ENCODE measurements around the gene MVB12B. TPM values are rescaled to one million over a fixed set of nuclear protein-coding genes. Genes with fewer than 3 reads are reported as not detected.

The MVB12B gene
- total and polyA plus RNA-seq, 4 experiments from 2014 or later: 0.30 to 6.5 (median 4.9) TPM

DNA sequence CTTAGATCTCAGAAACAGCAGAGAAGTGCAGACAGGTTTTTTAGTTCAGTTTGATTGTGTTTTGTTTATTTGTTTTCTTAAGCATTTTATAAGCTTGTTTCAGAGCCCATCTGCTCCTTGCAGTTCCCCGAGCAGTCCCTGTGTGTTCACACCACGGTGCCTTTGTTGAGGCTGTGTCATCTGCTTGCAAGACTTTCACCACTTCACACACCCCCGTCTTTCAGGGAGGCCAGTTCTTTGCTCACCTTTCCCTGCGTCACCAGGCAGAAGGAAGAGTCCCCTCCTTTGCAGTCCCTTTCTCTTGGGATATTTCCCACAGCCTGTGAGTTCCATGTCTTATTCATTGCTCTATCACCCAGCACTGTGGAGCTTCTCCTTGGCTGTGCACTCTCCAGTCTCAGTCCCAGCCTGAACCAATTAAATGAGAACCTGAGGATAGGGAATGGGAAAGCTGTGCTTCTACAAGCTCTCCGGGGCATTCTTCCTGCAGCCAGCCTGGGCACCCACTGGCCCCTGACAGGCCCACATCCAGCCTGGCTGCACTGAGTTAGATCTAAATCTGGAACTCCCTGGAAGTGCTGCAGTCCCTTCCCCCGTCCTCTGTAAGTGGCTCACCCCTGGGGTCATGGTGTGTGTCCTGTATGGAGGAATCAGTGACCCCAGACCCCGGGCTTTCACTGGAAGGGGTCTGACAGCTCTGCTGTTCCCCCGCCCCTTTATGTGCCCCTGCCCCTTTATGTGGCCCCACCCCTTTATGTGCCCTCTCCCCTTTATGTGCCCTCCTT is 5.5 kb downstream of the MVB12B start:
- ChIA-PET CTCF (ENCODE audit: partially characterized antibody) (interaction anchor here (1.1 to 1.6 kb wide), 2 partner anchors 14 to 64 kb away, joined by 3 read pairs; no protein-coding TSS in a partner anchor), POLR2A (ENCODE audit: partially characterized antibody) (no interaction called here)
- H3K9me3 Mint-ChIP-seq: no peaks in the 10 kb centered on the region
- H3K27ac Mint-ChIP-seq: peak overlapping the region in 2 of 7 donors; percentile 5 to 41
- no peaks in the 10 kb centered on the region for H3K27me3 Mint-ChIP-seq
- H3K9me3 ChIP-seq (ENCODE audit: control insufficient read depth in 1 of 2, low read length in 2 of 2): no peaks in the 10 kb centered on the region
- no peak overlapping the region for H3K27ac ChIP-seq (ENCODE audit: low read depth, low read length)
- intact Hi-C loops (cut with micrococcal nuclease): no loop called here
- DNase-seq: no peak
- no peak overlapping the region for H3K4me3 ChIP-seq (ENCODE audit: low read length in 2 of 2)
- H3K36me3 ChIP-seq (ENCODE audit: insufficient read depth, low read length): no peaks in the 10 kb centered on the region
- H3K36me3 Mint-ChIP-seq: no peaks in the 10 kb centered on the region
- peaks cover 25 to 52% (median 38%) of the 10 kb centered on the region in 4 donors for H3K4me1 Mint-ChIP-seq
- no peaks in the 10 kb centered on the region for H3K27me3 ChIP-seq (ENCODE audit: insufficient read depth, low read length)
- peaks cover 29% of the 10 kb centered on the region for H3K4me1 ChIP-seq (ENCODE audit: insufficient read depth, low read length)
- peak overlapping the region in 1 of 8 donors; percentile 46 for H3K4me3 Mint-ChIP-seq

DNA sequence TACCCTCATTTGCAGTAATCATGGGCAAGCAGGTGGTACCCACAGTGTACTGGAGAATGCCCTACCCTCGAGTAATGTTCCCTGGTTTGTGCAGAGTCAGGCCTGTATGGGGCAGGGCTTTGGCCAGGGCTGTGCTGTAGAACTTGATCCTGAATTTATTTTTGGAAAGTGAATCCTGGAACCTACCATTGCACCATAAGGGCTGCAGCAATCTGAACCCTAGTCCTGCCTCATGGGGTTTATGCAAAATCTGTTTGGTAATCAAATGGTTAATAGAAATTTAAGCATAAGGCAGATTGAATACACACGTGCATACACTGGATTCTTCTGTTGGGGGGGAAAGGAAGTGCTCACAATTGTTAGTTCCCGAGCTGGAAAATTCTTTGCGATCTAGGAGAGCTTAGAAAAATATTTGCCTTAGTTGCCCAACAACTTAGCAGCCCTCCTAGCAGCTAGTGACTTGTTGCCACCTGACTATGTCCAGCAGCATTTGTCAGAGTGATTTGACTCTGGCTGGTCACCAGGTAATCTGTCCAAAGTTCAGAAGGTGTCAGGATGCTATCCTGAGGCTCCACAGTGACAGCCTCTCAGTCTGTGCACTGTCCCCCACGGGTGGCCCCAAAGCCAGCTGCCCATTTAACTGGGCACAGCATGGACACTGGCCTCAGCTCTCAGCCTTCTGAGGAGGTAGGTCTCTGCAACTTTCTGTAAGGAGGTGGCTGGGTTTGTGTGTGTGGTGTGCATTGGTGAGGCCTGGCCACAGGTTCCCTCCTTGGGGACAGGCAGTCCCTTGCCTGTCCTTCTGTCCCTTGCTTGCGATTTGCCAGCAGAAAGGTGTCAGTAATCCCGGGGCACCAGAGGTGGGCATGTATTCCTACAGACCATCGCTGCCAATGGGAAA is 8.3 kb downstream of the MVB12B start:
- Histone ChIP-seq H3K36me3 (ENCODE audit: insufficient read depth, low read length) (no peaks in the 10 kb centered on the region), H3K27ac (ENCODE audit: low read depth, low read length) (no peak overlapping the region), H3K4me3 (ENCODE audit: low read length in 2 of 2) (no peak overlapping the region), H3K9me3 (ENCODE audit: control insufficient read depth in 1 of 2, low read length in 2 of 2) (no peaks in the 10 kb centered on the region), H3K4me1 (ENCODE audit: insufficient read depth, low read length) (peaks cover 4% of the 10 kb centered on the region), H3K27me3 (ENCODE audit: insufficient read depth, low read length) (no peaks in the 10 kb centered on the region)
- H3K27ac Mint-ChIP-seq: no peak overlapping the region
- peaks cover 0 to 3% of the 10 kb centered on the region in 2 donors for H3K36me3 Mint-ChIP-seq
- H3K4me1 Mint-ChIP-seq: peaks cover 5 to 42% (median 20%) of the 10 kb centered on the region in 4 donors
- intact Hi-C loops (cut with micrococcal nuclease): no loop called here
- H3K4me3 Mint-ChIP-seq: no peak overlapping the region
- H3K9me3 Mint-ChIP-seq: no peaks in the 10 kb centered on the region
- ChIA-PET CTCF (ENCODE audit: partially characterized antibody) (no interaction called here), POLR2A (ENCODE audit: partially characterized antibody) (no interaction called here)
- no peak for DNase-seq
- no peaks in the 10 kb centered on the region for H3K27me3 Mint-ChIP-seq

DNA sequence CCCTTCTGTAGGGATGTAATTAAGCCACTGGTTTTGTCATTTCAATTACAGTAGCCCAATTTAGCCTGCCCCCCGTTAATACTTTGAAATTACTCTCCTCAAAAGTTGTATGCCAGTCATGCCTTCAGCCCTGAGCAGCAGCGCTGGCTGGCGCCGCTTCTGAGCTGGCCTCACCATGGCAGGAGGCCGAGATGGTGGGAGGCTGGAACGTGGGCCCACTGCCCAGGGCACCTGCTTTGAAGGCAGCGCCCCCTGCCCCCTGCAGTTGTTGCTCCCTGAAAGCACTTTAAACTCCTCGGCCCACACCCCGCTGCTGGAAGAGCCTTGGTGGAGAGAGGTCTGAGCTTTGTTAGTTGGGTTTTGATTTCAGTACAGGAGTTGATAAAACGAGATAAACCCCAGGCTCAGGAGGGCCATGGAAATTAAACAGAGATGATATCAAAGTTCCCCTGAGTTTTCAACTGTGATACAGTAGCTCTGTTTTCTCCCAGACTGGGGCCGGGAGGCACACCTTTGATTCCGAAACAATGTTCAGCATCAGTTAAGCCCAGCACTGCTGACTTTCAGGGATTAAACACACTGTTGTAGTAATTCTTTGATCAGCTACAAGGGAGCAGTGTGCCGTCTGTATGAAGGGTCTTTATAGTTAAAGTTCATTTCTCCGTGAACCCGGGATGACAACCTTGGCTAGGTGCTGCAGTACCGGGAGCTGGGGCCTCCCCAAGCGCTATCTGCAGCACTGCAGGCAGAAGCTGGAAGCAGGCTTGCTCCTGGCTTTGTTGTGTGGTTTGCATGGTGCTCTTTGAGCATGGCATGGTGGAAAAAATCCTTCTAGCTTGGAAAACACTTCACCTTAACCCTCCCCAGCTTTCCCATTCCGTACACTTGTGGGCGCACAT is 9.5 kb downstream of the MVB12B start:
- H3K36me3 ChIP-seq (ENCODE audit: insufficient read depth, low read length): no peaks in the 10 kb centered on the region
- CTCF ChIA-PET (ENCODE audit: partially characterized antibody): interaction anchor here (1.1 to 1.9 kb wide), 2 partner anchors 9 to 63 kb away, joined by 3 to 8 read pairs; partner anchors contain the start of gene MVB12B
- H3K27ac ChIP-seq (ENCODE audit: low read depth, low read length): no peak overlapping the region
- no peak overlapping the region for H3K4me3 ChIP-seq (ENCODE audit: low read length in 2 of 2)
- H3K4me1 ChIP-seq (ENCODE audit: insufficient read depth, low read length): no peaks in the 10 kb centered on the region
- Mint-ChIP-seq H3K4me1 (peaks cover 0 to 33% (median 11%) of the 10 kb centered on the region in 4 donors), H3K27me3 (no peaks in the 10 kb centered on the region), H3K36me3 (peaks cover 2 to 4% of the 10 kb centered on the region in 2 donors), H3K27ac (peak overlapping the region in 1 of 7 donors; percentile 41), H3K9me3 (no peaks in the 10 kb centered on the region), H3K4me3 (no peak overlapping the region)
- intact Hi-C loops (cut with micrococcal nuclease): no loop called here
- no peaks in the 10 kb centered on the region for H3K9me3 ChIP-seq (ENCODE audit: control insufficient read depth in 1 of 2, low read length in 2 of 2)
- DNase-seq: no peak
- POLR2A ChIA-PET (ENCODE audit: partially characterized antibody): interaction anchor here (0.9 kb wide), 1 partner anchor 9 kb away, joined by 3 read pairs; the partner anchor contains the start of gene MVB12B
- no peaks in the 10 kb centered on the region for H3K27me3 ChIP-seq (ENCODE audit: insufficient read depth, low read length)

DNA sequence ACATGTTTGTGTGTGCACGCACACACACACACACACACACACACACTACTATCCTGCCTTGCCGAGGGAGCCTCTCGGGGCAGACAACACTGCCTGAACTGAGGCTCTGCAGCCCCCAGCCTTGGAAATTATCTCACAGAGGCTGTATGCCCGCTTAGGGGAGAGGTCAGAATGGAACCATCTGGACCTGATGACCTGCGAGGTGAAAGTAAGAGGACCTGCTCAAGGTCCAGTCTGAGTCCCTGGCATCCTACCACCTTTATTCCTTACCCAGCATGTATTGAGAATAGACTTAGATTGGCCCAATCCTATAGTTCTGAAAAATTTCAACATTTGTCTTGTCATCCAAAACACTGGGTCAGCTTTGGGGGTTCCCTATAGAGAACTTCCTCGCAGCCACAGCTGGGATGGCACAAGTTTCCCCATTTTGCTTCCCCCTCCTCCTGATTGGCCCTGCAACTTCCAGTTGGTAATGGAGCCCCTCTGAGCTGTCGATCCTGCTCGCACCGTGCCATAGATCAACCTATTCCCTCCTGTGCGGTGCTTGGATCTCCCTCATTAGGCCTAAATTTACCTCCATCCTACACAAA is 10.2 kb downstream of the MVB12B start:
- no peaks in the 10 kb centered on the region for H3K9me3 ChIP-seq (ENCODE audit: control insufficient read depth in 1 of 2, low read length in 2 of 2)
- ChIA-PET POLR2A (ENCODE audit: partially characterized antibody) (interaction anchor here (0.9 kb wide), 1 partner anchor 10 kb away, joined by 3 read pairs; the partner anchor contains the start of gene MVB12B), CTCF (ENCODE audit: partially characterized antibody) (interaction anchor here (1.1 to 1.9 kb wide), 2 partner anchors 10 to 62 kb away, joined by 3 to 8 read pairs; partner anchors contain the start of gene MVB12B)
- H3K27ac Mint-ChIP-seq: peak overlapping the region in 1 of 7 donors; percentile 41
- H3K36me3 ChIP-seq (ENCODE audit: insufficient read depth, low read length): no peaks in the 10 kb centered on the region
- H3K4me3 Mint-ChIP-seq: no peak overlapping the region
- no peaks in the 10 kb centered on the region for H3K4me1 ChIP-seq (ENCODE audit: insufficient read depth, low read length)
- no peak for DNase-seq
- intact Hi-C loops (cut with micrococcal nuclease): no loop called here
- H3K4me1 Mint-ChIP-seq: peaks cover 0 to 29% (median 11%) of the 10 kb centered on the region in 4 donors
- H3K27me3 ChIP-seq (ENCODE audit: insufficient read depth, low read length): no peaks in the 10 kb centered on the region
- H3K9me3 Mint-ChIP-seq: no peaks in the 10 kb centered on the region
- H3K27ac ChIP-seq (ENCODE audit: low read depth, low read length): no peak overlapping the region
- no peaks in the 10 kb centered on the region for H3K27me3 Mint-ChIP-seq
- peaks cover 4 to 5% of the 10 kb centered on the region in 2 donors for H3K36me3 Mint-ChIP-seq
- H3K4me3 ChIP-seq (ENCODE audit: low read length in 2 of 2): no peak overlapping the region

DNA sequence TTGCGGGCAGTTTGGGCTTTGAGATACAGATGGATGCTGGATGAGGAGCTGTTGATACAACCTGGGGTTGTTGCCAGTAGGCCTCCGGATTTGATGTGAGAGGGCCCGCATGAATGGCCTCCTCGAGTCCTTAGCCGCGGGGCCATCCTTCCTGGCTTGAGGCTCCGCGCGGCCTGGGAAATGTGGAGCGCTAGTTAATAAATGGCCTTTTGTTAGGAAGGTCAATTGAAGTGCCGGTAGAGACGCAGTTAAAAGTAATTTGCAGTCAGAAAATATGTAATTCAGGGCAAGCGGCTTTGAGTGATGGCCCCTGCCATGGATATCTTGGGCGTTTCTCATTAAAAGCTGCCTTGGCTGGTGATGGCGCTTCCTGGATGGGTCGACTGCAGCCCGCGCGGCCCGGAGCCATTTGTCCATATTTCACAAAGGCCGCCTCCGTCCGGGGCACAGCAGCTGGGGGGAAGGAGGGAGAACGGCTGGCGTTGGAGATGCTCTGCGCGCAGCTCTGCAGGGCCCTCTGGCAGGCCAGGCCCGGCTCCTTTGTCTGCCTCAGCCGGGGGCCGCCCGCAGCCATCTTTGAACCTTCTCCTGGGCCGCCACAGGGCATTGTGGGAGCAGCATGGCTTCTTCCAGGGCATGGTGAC is 11.2 kb downstream of the MVB12B start:
- no peaks in the 10 kb centered on the region for H3K36me3 ChIP-seq (ENCODE audit: insufficient read depth, low read length)
- H3K27ac Mint-ChIP-seq: peak overlapping the region in 1 of 7 donors; percentile 30
- no peaks in the 10 kb centered on the region for H3K27me3 ChIP-seq (ENCODE audit: insufficient read depth, low read length)
- H3K27me3 Mint-ChIP-seq: no peaks in the 10 kb centered on the region
- peaks cover 0 to 23% (median 8%) of the 10 kb centered on the region in 4 donors for H3K4me1 Mint-ChIP-seq
- H3K4me3 ChIP-seq (ENCODE audit: low read length in 2 of 2): no peak overlapping the region
- no peaks in the 10 kb centered on the region for H3K9me3 ChIP-seq (ENCODE audit: control insufficient read depth in 1 of 2, low read length in 2 of 2)
- no peak overlapping the region for H3K27ac ChIP-seq (ENCODE audit: low read depth, low read length)
- ChIA-PET POLR2A (ENCODE audit: partially characterized antibody) (no interaction called here), CTCF (ENCODE audit: partially characterized antibody) (interaction anchor here (1.1 to 1.9 kb wide), 2 partner anchors 11 to 61 kb away, joined by 3 to 8 read pairs; partner anchors contain the start of gene MVB12B)
- no peak for DNase-seq
- H3K4me1 ChIP-seq (ENCODE audit: insufficient read depth, low read length): no peaks in the 10 kb centered on the region
- intact Hi-C loops (cut with micrococcal nuclease): no loop called here
- H3K9me3 Mint-ChIP-seq: no peaks in the 10 kb centered on the region
- no peak overlapping the region for H3K4me3 Mint-ChIP-seq
- peaks cover 5 to 7% of the 10 kb centered on the region in 2 donors for H3K36me3 Mint-ChIP-seq

DNA sequence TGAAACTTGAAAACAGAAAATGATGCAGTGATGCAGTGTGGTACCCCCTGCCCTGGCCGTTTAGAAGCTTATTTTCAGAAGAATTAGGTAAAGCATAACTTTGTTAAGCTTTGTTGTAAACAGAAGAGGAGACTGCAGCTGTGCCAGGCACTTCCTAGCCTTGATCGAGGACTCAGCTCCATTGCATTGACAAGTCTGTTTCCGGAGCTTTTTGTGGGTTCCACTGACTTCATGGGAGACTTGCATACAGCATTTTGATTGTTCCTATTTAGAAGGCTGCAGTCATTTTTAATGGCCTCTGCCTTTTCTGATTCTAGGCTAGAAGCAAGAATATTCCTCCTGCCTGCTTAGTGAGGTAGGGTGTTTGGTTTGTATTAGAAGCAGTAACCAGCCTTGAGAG is 12.3 kb downstream of the MVB12B start:
- ChIA-PET POLR2A (ENCODE audit: partially characterized antibody) (interaction anchor here (1.0 kb wide), 1 partner anchor 12 kb away, joined by 3 read pairs; the partner anchor contains the start of gene MVB12B), CTCF (ENCODE audit: partially characterized antibody) (interaction anchor here (0.9 kb wide), 1 partner anchor 152 kb away, joined by 3 read pairs; no protein-coding TSS in a partner anchor)
- Mint-ChIP-seq H3K27ac (no peak overlapping the region), H3K4me1 (peaks cover 0 to 21% (median 7%) of the 10 kb centered on the region in 4 donors), H3K4me3 (no peak overlapping the region), H3K27me3 (no peaks in the 10 kb centered on the region), H3K9me3 (no peaks in the 10 kb centered on the region), H3K36me3 (peaks cover 7 to 9% of the 10 kb centered on the region in 2 donors)
- intact Hi-C loops (cut with micrococcal nuclease): no loop called here
- no peak for DNase-seq
- Histone ChIP-seq H3K27me3 (ENCODE audit: insufficient read depth, low read length) (no peaks in the 10 kb centered on the region), H3K36me3 (ENCODE audit: insufficient read depth, low read length) (no peaks in the 10 kb centered on the region), H3K4me3 (ENCODE audit: low read length in 2 of 2) (no peak overlapping the region), H3K27ac (ENCODE audit: low read depth, low read length) (no peak overlapping the region), H3K9me3 (ENCODE audit: control insufficient read depth in 1 of 2, low read length in 2 of 2) (no peaks in the 10 kb centered on the region), H3K4me1 (ENCODE audit: insufficient read depth, low read length) (no peaks in the 10 kb centered on the region)
